ENCODE results near the gene LIPC.

The LIPC gene

GRCh38 chr15:58431221-58432149 is at the start of gene LIPC:
LIPC (plus strand) TSS chr15:58431991; CDS start chr15:58432033, 42 bp downstream.
- no peak for DNase-seq

- no peak for DNase-seq
Observed at GRCh38 chr15:58383876-58384275, 47.9 kb upstream of the LIPC start.

GRCh38 chr15:58384667-58385066 is 47.1 kb upstream of the LIPC start:
- no peak for DNase-seq

GRCh38 chr15:58386081-58386480 is 45.7 kb upstream of the LIPC start:
- DNase-seq: no peak

GRCh38 chr15:58386641-58387040 is 45.1 kb upstream of the LIPC start:
- DNase-seq: no peak

- no peak for DNase-seq
Observed at GRCh38 chr15:58387130-58387529, 44.7 kb upstream of the LIPC start.

GRCh38 chr15:58388211-58388610 is 43.6 kb upstream of the LIPC start:
- DNase-seq: no peak

GRCh38 chr15:58390118-58390517 is 41.7 kb upstream of the LIPC start:
- DNase-seq: no peak

GRCh38 chr15:58390655-58391054 is 41.1 kb upstream of the LIPC start:
- no peak for DNase-seq

GRCh38 chr15:58391088-58391487 is 40.7 kb upstream of the LIPC start:
- no peak for DNase-seq

GRCh38 chr15:58392141-58392540 is 39.6 kb upstream of the LIPC start:
- no peak for DNase-seq

- no peak for DNase-seq
Observed at GRCh38 chr15:58392611-58393161, 39.1 kb upstream of the LIPC start.

GRCh38 chr15:58393241-58393662 is 38.5 kb upstream of the LIPC start:
- DNase-seq: no peak

- DNase-seq: no peak
Observed at GRCh38 chr15:58396181-58396580, 35.6 kb upstream of the LIPC start.

GRCh38 chr15:58398071-58398470 is 33.7 kb upstream of the LIPC start:
- no peak for DNase-seq

GRCh38 chr15:58398643-58399042 is 33.1 kb upstream of the LIPC start:
- no peak for DNase-seq

GRCh38 chr15:58399739-58400138 is 32.1 kb upstream of the LIPC start:
- no peak for DNase-seq

GRCh38 chr15:58401276-58401675 is 30.5 kb upstream of the LIPC start:
- no peak for DNase-seq

GRCh38 chr15:58401991-58402649 is 29.7 kb upstream of the LIPC start:
- DNase-seq: no peak

GRCh38 chr15:58403581-58403980 is 28.2 kb upstream of the LIPC start:
- DNase-seq: no peak

- no peak for DNase-seq
Observed at GRCh38 chr15:58404020-58404419, 27.8 kb upstream of the LIPC start.

GRCh38 chr15:58404722-58405121 is 27.1 kb upstream of the LIPC start:
- no peak for DNase-seq

- no peak for DNase-seq
Observed at GRCh38 chr15:58405865-58406264, 25.9 kb upstream of the LIPC start.

GRCh38 chr15:58406811-58407210 is 25.0 kb upstream of the LIPC start:
- no peak for DNase-seq

Data from activated CD4-positive, CD25-positive, alpha-beta regulatory T cell treated with anti-CD3 and anti-CD28 coated beads, Interleukin-2, amount 50 U/mL, for 72 hours (primary cell).